A549 (cell line): Measurements from ENCODE around the gene KIF3A. TPM values are rescaled to one million over a fixed set of nuclear protein-coding genes. Genes with fewer than 3 reads are reported as not detected.
A peak's percentile ranks its signal among the peaks of the same experiment; 100 is the strongest.

ENCODE experiments used
- ATAC-seq, 2 experiments: fragments of 200-7000 bp in 1 of 2; fragments of >200 bp in 1 of 2; cut with Nextera tagmentation in 1 of 2; cut with Tn5 transposase in 1 of 2; 3 replicates each; pipeline versions ENCODE4 v1.8.0 to v1.9.1; 2018 to 2020; ENCODE audit warnings: mild to moderate bottlenecking in 1 of 2, moderate library complexity in 1 of 2
- CTCF ChIA-PET: fragments of 300-600 bp; sonication (Branson Sonifier 250); formaldehyde crosslinking; extraction: SDS; loops from one replicate; lab custom pipeline; 2021; ENCODE audit warnings: antibody characterized with exemption, inconsistent platforms; lab: Yijun Ruan, JAX
- POLR2A ChIA-PET: fragments of 350-600 bp; formaldehyde crosslinking; extraction: SDS; loops from one replicate; lab custom pipeline; 2021; ENCODE audit warnings: antibody characterized with exemption, inconsistent platforms; lab: Yijun Ruan, JAX
- DNase-seq, 2 experiments: peaks; one replicate each; pipeline versions ENCODE4 v3.0.0 to v3.0.0-alpha.2; 2011 to 2016; ENCODE audit warnings: low read depth in 1 of 2, low spot score in 1 of 2
- FAIRE-seq: peaks from 2 replicates; lab custom pipeline; 2011; peaks lifted over from hg19 to GRCh38; lab: Jason Lieb, UNC
- H3K27ac ChIP-seq, 2 experiments: fragments of >200 bp; sonication (Bioruptor Twin); formaldehyde crosslinking; 3 replicates each; pipeline ENCODE4 v1.5.1; 2016 to 2017
- H3K4me1 ChIP-seq: fragments of >200 bp; sonication (Bioruptor Twin); formaldehyde crosslinking; 3 replicates; pipeline ENCODE4 v1.6.1; 2016
- H3K4me2 ChIP-seq: fragments of >200 bp; sonication (Bioruptor Twin); formaldehyde crosslinking; 3 replicates; pipeline ENCODE4 v1.6.1; 2016
- H3K4me3 ChIP-seq: fragments of >200 bp; sonication (Bioruptor Twin); formaldehyde crosslinking; 3 replicates; pipeline ENCODE4 v1.5.1; 2016
- H3K9me3 ChIP-seq: fragments of >200 bp; sonication (Bioruptor Twin); formaldehyde crosslinking; 3 replicates; pipeline ENCODE4 v1.6.1; 2016
- ATOH8 ChIP-seq: fragments of 250-450 bp; sonication (Bioruptor Pico); IDR thresholded peaks from 2 replicates; pipeline ENCODE4 v1.5.0; 2020; ENCODE audit warnings: low read depth, mild to moderate bottlenecking, moderate library complexity
- BCL3 ChIP-seq: fragments of >200 bp; sonication (Bioruptor Twin); formaldehyde crosslinking; IDR thresholded peaks from 3 replicates; pipeline ENCODE4 v1.6.1; 2016
- CBX2 ChIP-seq: fragments of 200-600 bp; sonication (generic); IDR thresholded peaks from 2 replicates; pipeline ENCODE4 v1.6.1; 2016; ENCODE audit warnings: low read depth, mild to moderate bottlenecking, borderline replicate concordance
- CTCF ChIP-seq: fragments of >200 bp; sonication (Bioruptor Twin); formaldehyde crosslinking; IDR thresholded peaks from 3 replicates; pipeline ENCODE4 v1.5.1; 2016
- E2F6 ChIP-seq: IDR thresholded peaks from 2 replicates; pipeline ENCODE4 v1.6.1; 2012; ENCODE audit warnings: low read depth, borderline replicate concordance
- EHMT2 ChIP-seq: fragments of 200-600 bp; sonication (generic); IDR thresholded peaks from 2 replicates; pipeline ENCODE4 v1.6.1; 2016; ENCODE audit warnings: antibody characterized with exemption, low read depth, mild to moderate bottlenecking, moderate library complexity
- ESRRA ChIP-seq: fragments of 150-350 bp; IDR thresholded peaks from 2 replicates; pipeline ENCODE4 v1.6.1; 2014; ENCODE audit warnings: mild to moderate bottlenecking, low read length, borderline replicate concordance
- FOSB ChIP-seq: fragments of 250-450 bp; sonication (Bioruptor Pico); IDR thresholded peaks from 2 replicates; pipeline ENCODE4 v1.5.0; 2020; ENCODE audit warnings: mild to moderate bottlenecking, moderate library complexity
- HDAC2 ChIP-seq: fragments of 200-600 bp; sonication (generic); IDR thresholded peaks from 2 replicates; pipeline ENCODE4 v1.6.1; 2016
- HMGXB4 ChIP-seq: fragments of 250-450 bp; sonication (Bioruptor Pico); IDR thresholded peaks from 2 replicates; pipeline ENCODE4 v1.5.0; 2021; ENCODE audit warnings: mild to moderate bottlenecking, moderate library complexity, borderline replicate concordance
- JUN ChIP-seq, 2 experiments: fragments of >200 bp; sonication (Bioruptor Twin); formaldehyde crosslinking; IDR thresholded peaks; 2 replicates in 1 of 2; 3 replicates in 1 of 2; pipeline ENCODE4 v1.6.1; 2016 to 2017
- KDM1A ChIP-seq: fragments of 200-600 bp; sonication (generic); IDR thresholded peaks from 2 replicates; pipeline ENCODE4 v1.6.1; 2016; ENCODE audit warnings: low read depth, mild to moderate bottlenecking
- KDM5A ChIP-seq: fragments of 200-600 bp; sonication (generic); IDR thresholded peaks from 2 replicates; pipeline ENCODE4 v1.6.1; 2016; ENCODE audit warnings: antibody characterized with exemption, mild to moderate bottlenecking
- NPAS2 ChIP-seq: fragments of 250-450 bp; sonication (Bioruptor Pico); IDR thresholded peaks from 2 replicates; pipeline ENCODE4 v1.8.0; 2022; ENCODE audit warnings: mild to moderate bottlenecking, moderate library complexity, borderline replicate concordance
- RAD21 ChIP-seq, 2 experiments: fragments of >200 bp in 1 of 2; sonication (Bioruptor Twin) in 1 of 2; formaldehyde crosslinking in 1 of 2; IDR thresholded peaks in 1 of 2; conservative IDR thresholded peaks in 1 of 2; 2 replicates in 1 of 2; 3 replicates in 1 of 2; pipeline ENCODE4 v1.6.1; 2012 to 2018; ENCODE audit warnings: inconsistent platforms in 1 of 2
- RCOR1 ChIP-seq: fragments of 150-350 bp; IDR thresholded peaks from 2 replicates; pipeline ENCODE4 v1.6.1; 2014; ENCODE audit warnings: antibody characterized with exemption, low read length, low read depth
- REST ChIP-seq: fragments of 200-600 bp; sonication (generic); IDR thresholded peaks from 2 replicates; pipeline ENCODE4 v1.6.1; 2016; ENCODE audit warnings: antibody characterized with exemption, mild to moderate bottlenecking, moderate library complexity
- RFX5 ChIP-seq: fragments of 450-650 bp; IDR thresholded peaks from 2 replicates; pipeline ENCODE4 v1.7.1; 2014; ENCODE audit warnings: antibody characterized with exemption, mild to moderate bottlenecking, moderate library complexity
- RNF2 ChIP-seq: fragments of 200-600 bp; sonication (generic); IDR thresholded peaks from 2 replicates; pipeline ENCODE4 v1.6.1; 2016; ENCODE audit warnings: low read depth, mild to moderate bottlenecking, antibody characterized with exemption, moderate library complexity, borderline replicate concordance
- SMC3 ChIP-seq: fragments of >200 bp; sonication (Bioruptor Twin); formaldehyde crosslinking; IDR thresholded peaks from 3 replicates; pipeline ENCODE4 v1.6.1; 2018; ENCODE audit warnings: inconsistent platforms
- TP53 ChIP-seq: fragments of 250-450 bp; sonication (Bioruptor Pico); IDR thresholded peaks from 2 replicates; pipeline ENCODE4 v1.5.0; 2021; ENCODE audit warnings: mild to moderate bottlenecking, moderate library complexity
- ZC3H11A ChIP-seq: fragments of 450-650 bp; IDR thresholded peaks from 2 replicates; pipeline ENCODE4 v1.6.1; 2014; ENCODE audit warnings: antibody characterized with exemption, mild to moderate bottlenecking
- ZFP36 ChIP-seq: fragments of 450-650 bp; IDR thresholded peaks from 2 replicates; pipeline ENCODE4 v1.6.1; 2014; ENCODE audit warnings: borderline replicate concordance; ENCODE audit not compliant: partially characterized antibody
- WGBS: methylation state at CpG from one replicate; pipeline ENCODE4 v1.1.6; 2017; ENCODE audit errors: missing lambda C conversion rate; 5-methylcytosine and 5-hydroxymethylcytosine counted together
- polyA plus RNA-seq, 4 experiments: library from polyadenylated mRNA; depleted of rRNA in 3 of 4; stranded (reverse); fragments of >200 nt; fragmentation: RNase III in 1 of 4; extraction: RNeasy Plus Mini Kit Qiagen cat#74134 plus additional on column Dnase treatment in 1 of 4; gene quantifications; 2 replicates in 3 of 4; 3 replicates in 1 of 4; pipeline ENCODE4 v1.2.3, GENCODE V29; 2011 to 2017
- TF ChIP-seq, protein P1 (sequence below): IDR thresholded peaks from 2 replicates; pipeline ENCODE4 v1.6.1; 2012

Gene KIF3A
- polyA plus RNA-seq, 2 of the 4 experiments (the other 2 are of a cell fraction) = 12.8 to 20.5 TPM

DNA sequence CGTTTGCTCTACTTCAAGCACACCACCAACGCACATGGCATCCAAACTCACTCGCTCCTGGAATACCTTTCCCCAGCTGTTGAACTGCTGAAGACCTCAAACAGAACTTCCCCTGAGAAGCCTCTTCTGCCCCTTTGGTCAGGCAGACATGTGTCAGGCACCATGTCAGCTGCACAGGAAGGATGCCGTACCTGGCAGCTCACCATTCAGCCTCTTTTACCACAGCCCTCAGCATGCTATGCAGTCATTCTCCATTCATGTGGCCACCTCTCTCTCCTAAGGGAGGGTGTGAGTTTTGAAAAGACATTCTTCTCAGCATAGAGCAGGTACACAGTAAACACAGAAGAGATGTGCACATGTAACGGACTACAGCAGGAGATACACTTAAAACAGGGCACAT is 49.4 kb downstream of the KIF3A start:
- ChIA-PET CTCF (interaction anchor here (2.4 kb wide), 1 partner anchor 11 kb away, joined by 7 read pairs; no protein-coding TSS in a partner anchor), POLR2A (no interaction called here)
- no peak overlapping the region for H3K27ac ChIP-seq
- H3K4me2 ChIP-seq = no peak overlapping the region
- no peak overlapping the region for H3K4me3 ChIP-seq
- DNase-seq = no peak
- H3K9me3 ChIP-seq = no peaks in the 10 kb centered on the region
- H3K4me1 ChIP-seq = peaks cover 4% of the 10 kb centered on the region; the same call in 1 of the 3 replicates
- no peak for FAIRE-seq
- ATAC-seq = no peak
- WGBS = 98% methylated on average over 5 of the region's 5 CpGs
- TF ChIP-seq CTCF (no peak), RNF2 (no peak), CBX2 (no peak), ATOH8 (no peak), HDAC2 (no peak), EHMT2 (no peak), TP53 (no peak), RFX5 (no peak)

- ChIA-PET CTCF (interaction anchor here (1.2 to 1.5 kb wide), 2 partner anchors 9 to 159 kb away, joined by 3 read pairs; no protein-coding TSS in a partner anchor), POLR2A (no interaction called here)
- no peak overlapping the region for H3K27ac ChIP-seq
- H3K4me1 ChIP-seq = no peaks in the 10 kb centered on the region
- DNase-seq (no peak), FAIRE-seq (no peak), ATAC-seq (peak in 1 of 2 experiments; percentile 47; a peak in 2 of 6 replicates)
- H3K9me3 ChIP-seq = no peaks in the 10 kb centered on the region
- H3K4me3 ChIP-seq = no peak overlapping the region
- H3K4me2 ChIP-seq = no peak overlapping the region
- WGBS = 93% methylated on average over 3 of the region's 3 CpGs
- TF ChIP-seq NPAS2 (no peak), HMGXB4 (no peak), RNF2 (no peak), KDM5A (no peak), CTCF (no peak), JUN (IDR thresholded peaks at IDR 0.05) (no peak), RAD21 (conservative IDR thresholded peaks at IDR 0.05 in 1 of 2, IDR thresholded peaks at IDR 0.05 in 1 of 2) (no peak), REST (no peak), ESRRA (no peak), E2F6 (no peak), KDM1A (no peak), RFX5 (no peak), FOSB (CRISPR knock-in tag) (no peak), ZFP36 (no peak), SMC3 (no peak), BCL3 (no peak), RCOR1 (no peak), ZC3H11A (no peak)
- TF ChIP-seq, protein P1, sequence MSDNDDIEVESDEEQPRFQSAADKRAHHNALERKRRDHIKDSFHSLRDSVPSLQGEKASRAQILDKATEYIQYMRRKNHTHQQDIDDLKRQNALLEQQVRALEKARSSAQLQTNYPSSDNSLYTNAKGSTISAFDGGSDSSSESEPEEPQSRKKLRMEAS = no peak
Observed at GRCh38 chr5:132686193-132686592, 51.2 kb downstream of the KIF3A start.
